PC-3 (cell line): Measurements from ENCODE around the gene UNC45B. TPM values are rescaled to one million over a fixed set of nuclear protein-coding genes. Genes with fewer than 3 reads are reported as not detected.
"Not testable (repeated sequence)": the region's sequence is repeated elsewhere in the genome, so short reads cannot be mapped to it uniquely, and the experiment has no call there.

Source experiments
- ATAC-seq: fragments of 200-7000 bp; cut with Tn5 transposase; 2 replicates; pipeline ENCODE4 v1.9.1; 2020; ENCODE audit warnings: mild to moderate bottlenecking, moderate library complexity
- BruUV-seq: library from RNA; stranded (reverse); fragments of 400-500 nt; replicated peaks from 2 replicates; lab custom pipeline; 2021; lab: Mats Ljungman, UMichigan
- CTCF ChIA-PET: fragments of 300-600 bp; sonication (Branson Sonifier 250); formaldehyde crosslinking; loops from one replicate; lab custom pipeline; 2022; ENCODE audit warnings: antibody characterized with exemption; lab: Charles Lee
- POLR2A ChIA-PET: fragments of 300-600 bp; sonication (Branson Sonifier 250); formaldehyde crosslinking; loops from one replicate; lab custom pipeline; 2022; ENCODE audit warnings: antibody characterized with exemption; ENCODE audit not compliant: unreplicated experiment; lab: Charles Lee
- DNase-seq: peaks from one replicate; pipeline ENCODE4 v3.0.0-alpha.2; 2015
- H2AFZ ChIP-seq: fragments of 300-600 bp; sonication (generic); 2 replicates; pipeline ENCODE4 v1.6.0; 2016; ENCODE audit warnings: antibody characterized with exemption, low read length
- H3F3A ChIP-seq: fragments of 300-600 bp; sonication (generic); one replicate; pipeline ENCODE4 v1.6.0; 2017; ENCODE audit warnings: antibody characterized with exemption, low read length, control low read depth, mild to moderate bottlenecking; ENCODE audit not compliant: unreplicated experiment
- H3K27ac ChIP-seq: fragments of 300-600 bp; sonication (generic); 2 replicates; pipeline ENCODE4 v1.5.1; 2016; ENCODE audit warnings: mild to moderate bottlenecking, low read length
- H3K27me3 ChIP-seq: fragments of 300-600 bp; sonication (generic); 2 replicates; pipeline ENCODE4 v1.6.1; 2016; ENCODE audit warnings: low read length, mixed read lengths
- H3K36me3 ChIP-seq: fragments of 300-600 bp; sonication (generic); 2 replicates; pipeline ENCODE4 v1.6.1; 2016; ENCODE audit warnings: low read depth, mixed run types, low read length, mixed read lengths
- H3K4me1 ChIP-seq: fragments of 300-600 bp; sonication (generic); 2 replicates; pipeline ENCODE4 v1.5.1; 2016; ENCODE audit warnings: low read length; ENCODE audit not compliant: insufficient read depth
- H3K4me2 ChIP-seq: fragments of 300-600 bp; sonication (generic); 2 replicates; pipeline ENCODE4 v1.6.0; 2016; ENCODE audit warnings: low read length
- H3K4me3 ChIP-seq: fragments of 300-600 bp; sonication (generic); 2 replicates; pipeline ENCODE4 v1.5.1; 2016; ENCODE audit warnings: mild to moderate bottlenecking, low read length, mixed read lengths
- H3K79me2 ChIP-seq: fragments of 300-600 bp; sonication (generic); 2 replicates; pipeline ENCODE4 v1.6.1; 2017; ENCODE audit warnings: low read length, mixed read lengths
- H3K9ac ChIP-seq: fragments of 300-600 bp; sonication (generic); 2 replicates; pipeline ENCODE4 v1.6.0; 2016; ENCODE audit warnings: mild to moderate bottlenecking, low read length
- H3K9me2 ChIP-seq: fragments of 300-600 bp; sonication (generic); replicated peaks from 2 replicates; pipeline ENCODE4 v1.6.1; 2016; ENCODE audit warnings: mixed run types, low read length, mixed read lengths
- H3K9me3 ChIP-seq: fragments of 300-600 bp; sonication (generic); 2 replicates; pipeline ENCODE4 v1.6.1; 2016; ENCODE audit warnings: low read length, mixed read lengths
- H4K20me1 ChIP-seq: fragments of 300-600 bp; sonication (generic); 2 replicates; pipeline ENCODE4 v1.6.1; 2016; ENCODE audit warnings: low read length, mixed read lengths
- EZH2 ChIP-seq: fragments of 300-600 bp; sonication (generic); IDR thresholded peaks from one replicate; pipeline ENCODE4 v1.6.1; 2017; ENCODE audit warnings: antibody characterized with exemption, mild to moderate bottlenecking, low read length; ENCODE audit not compliant: unreplicated experiment
- EZH2phosphoT487 ChIP-seq: fragments of 300-600 bp; sonication (generic); IDR thresholded peaks from 2 replicates; pipeline ENCODE4 v1.6.1; 2018; ENCODE audit warnings: mild to moderate bottlenecking, antibody characterized with exemption, low read length, borderline replicate concordance
- intact Hi-C: fragments of 100-400 bp; cut with micrococcal nuclease; formaldehyde crosslinking; loops from 2 replicates; pipeline ENCODE4 v1.9.0; 2023
- total RNA-seq: library from RNA; depleted of rRNA; stranded (reverse); fragments of >200 nt; gene quantifications from 2 replicates; pipeline ENCODE4 v1.2.3, GENCODE V29; 2014
- TF ChIP-seq, protein P1 (sequence below): fragments of 300-600 bp; sonication (generic); conservative IDR thresholded peaks from 2 replicates; pipeline ENCODE4 v1.5.1; 2017; ENCODE audit warnings: antibody characterized with exemption, low read depth, mild to moderate bottlenecking, low read length

The UNC45B gene
- total RNA-seq, 1 experiment from 2014 or later, result not detected

DNA sequence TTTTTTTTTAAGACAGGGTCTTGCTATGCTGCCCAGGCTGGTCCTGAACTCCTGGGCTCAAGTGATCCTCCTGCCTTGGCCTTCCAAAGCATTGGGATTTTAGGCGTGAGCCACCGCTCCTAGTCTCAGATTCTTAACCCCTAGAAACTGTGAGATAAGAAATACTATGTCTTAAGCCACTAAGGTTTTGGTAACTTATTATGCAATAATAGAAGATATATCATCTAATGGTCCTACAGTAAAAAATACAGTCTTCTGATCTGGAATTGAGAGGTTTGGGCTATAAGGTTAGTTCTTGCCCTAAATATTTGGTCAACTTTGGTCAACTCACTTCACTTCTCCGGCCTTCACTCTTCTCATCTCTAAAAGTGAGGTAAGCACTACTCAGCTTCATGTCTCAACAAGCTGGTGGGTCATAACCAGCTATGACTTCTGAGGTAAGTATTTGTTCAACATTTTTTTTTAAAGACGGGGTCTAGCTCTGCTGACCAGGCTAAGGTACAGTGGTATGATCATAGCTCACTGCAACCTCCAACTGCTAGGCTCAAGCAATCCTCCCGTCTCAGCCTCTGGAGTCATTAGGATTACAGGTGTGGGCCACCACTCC is 42.7 kb upstream of the UNC45B start:
- ChIA-PET POLR2A (no interaction called here), CTCF (no interaction called here)
- ATAC-seq, result no peak
- Histone ChIP-seq H3K9ac (no peak overlapping the region), H3K27me3 (no peaks in the 10 kb centered on the region), H3K4me2 (no peak overlapping the region), H2AFZ (no peak overlapping the region), H3F3A (no peaks in the 10 kb centered on the region), H3K9me3 (no peaks in the 10 kb centered on the region), H3K4me3 (no peak overlapping the region), H3K79me2 (no peaks in the 10 kb centered on the region), H3K4me1 (no peaks in the 10 kb centered on the region), H3K9me2 (no peaks in the 10 kb centered on the region), H3K36me3 (peaks cover 7% of the 10 kb centered on the region; the same call in 1 of the 2 replicates), H3K27ac (no peak overlapping the region), H4K20me1 (no peaks in the 10 kb centered on the region)
- no TSS peak for BruUV-seq
- intact Hi-C loops, result no loop called here
- DNase-seq, result no peak
- no peak for TF ChIP-seq EZH2
- TF ChIP-seq EZH2phosphoT487, result no peak
- TF ChIP-seq, protein P1, sequence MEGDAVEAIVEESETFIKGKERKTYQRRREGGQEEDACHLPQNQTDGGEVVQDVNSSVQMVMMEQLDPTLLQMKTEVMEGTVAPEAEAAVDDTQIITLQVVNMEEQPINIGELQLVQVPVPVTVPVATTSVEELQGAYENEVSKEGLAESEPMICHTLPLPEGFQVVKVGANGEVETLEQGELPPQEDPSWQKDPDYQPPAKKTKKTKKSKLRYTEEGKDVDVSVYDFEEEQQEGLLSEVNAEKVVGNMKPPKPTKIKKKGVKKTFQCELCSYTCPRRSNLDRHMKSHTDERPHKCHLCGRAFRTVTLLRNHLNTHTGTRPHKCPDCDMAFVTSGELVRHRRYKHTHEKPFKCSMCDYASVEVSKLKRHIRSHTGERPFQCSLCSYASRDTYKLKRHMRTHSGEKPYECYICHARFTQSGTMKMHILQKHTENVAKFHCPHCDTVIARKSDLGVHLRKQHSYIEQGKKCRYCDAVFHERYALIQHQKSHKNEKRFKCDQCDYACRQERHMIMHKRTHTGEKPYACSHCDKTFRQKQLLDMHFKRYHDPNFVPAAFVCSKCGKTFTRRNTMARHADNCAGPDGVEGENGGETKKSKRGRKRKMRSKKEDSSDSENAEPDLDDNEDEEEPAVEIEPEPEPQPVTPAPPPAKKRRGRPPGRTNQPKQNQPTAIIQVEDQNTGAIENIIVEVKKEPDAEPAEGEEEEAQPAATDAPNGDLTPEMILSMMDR, result no peak

DNA sequence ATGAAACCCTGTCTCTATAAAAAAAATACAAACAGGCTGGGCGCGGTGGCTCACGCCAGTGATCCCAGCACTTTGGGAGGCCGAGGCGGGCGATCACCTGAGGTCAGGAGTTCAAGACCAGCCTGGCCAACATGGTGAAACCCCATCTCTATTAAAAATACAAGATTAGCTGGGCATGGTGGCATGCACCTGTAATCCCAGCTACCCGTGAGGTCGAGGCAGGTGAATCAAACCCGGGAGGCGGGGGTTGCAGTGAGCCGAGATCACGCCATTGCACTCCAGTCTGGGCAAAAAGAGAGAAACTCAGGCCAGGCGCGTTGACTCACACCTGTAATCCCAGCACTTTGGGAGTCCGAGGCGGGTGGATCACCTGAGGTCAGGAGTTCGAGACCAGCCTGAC is 36.8 kb upstream of the UNC45B start:
- H4K20me1 ChIP-seq, CTCF ChIA-PET, H3K4me1 ChIP-seq, POLR2A ChIA-PET, H3K9me3 ChIP-seq, DNase-seq, BruUV-seq, intact Hi-C loops, H3K9ac ChIP-seq, H3K9me2 ChIP-seq, H3F3A ChIP-seq, H2AFZ ChIP-seq, H3K27ac ChIP-seq, H3K27me3 ChIP-seq, ATAC-seq, H3K4me3 ChIP-seq, H3K36me3 ChIP-seq, H3K4me2 ChIP-seq: not testable (repeated sequence)
- H3K79me2 ChIP-seq, result peaks cover 17% of the 10 kb centered on the region

- peaks cover 17% of the 10 kb centered on the region for H3K4me1 ChIP-seq
- no TSS peak for BruUV-seq
- no peak overlapping the region for H3K4me2 ChIP-seq
- peaks cover 45% of the 10 kb centered on the region for H3K79me2 ChIP-seq
- no peak overlapping the region for H3K9ac ChIP-seq
- no peaks in the 10 kb centered on the region for H4K20me1 ChIP-seq
- ChIA-PET POLR2A (no interaction called here), CTCF (no interaction called here)
- H3K27ac ChIP-seq, result no peak overlapping the region
- no peaks in the 10 kb centered on the region for H3F3A ChIP-seq
- H3K9me2 ChIP-seq, result no peaks in the 10 kb centered on the region
- no peaks in the 10 kb centered on the region for H3K9me3 ChIP-seq
- H2AFZ ChIP-seq, result no peak overlapping the region
- intact Hi-C loops, result loop anchor here (5.0 kb wide), 2 partner anchors 135 to 695 kb away; partner anchors contain the start of gene LIG3
- TF ChIP-seq, protein P1, result no peak
- no peak for TF ChIP-seq EZH2
- no peak for TF ChIP-seq EZH2phosphoT487
- no peak for ATAC-seq
- no peak overlapping the region for H3K4me3 ChIP-seq
- no peaks in the 10 kb centered on the region for H3K36me3 ChIP-seq
- DNase-seq, result no peak
- no peaks in the 10 kb centered on the region for H3K27me3 ChIP-seq
These were observed 30.8 kb upstream of the UNC45B start for GRCh38 chr17:35116845-35117244.
